Upper lobe of left lung (tissue), 4 donors: ENCODE results near the gene TGFB2.

ENCODE experiments used
- CTCF ChIP-seq, 6 experiments: fragments of 450-650 bp in 4 of 6; fragments of 200-600 bp in 2 of 6; sonication (generic) in 2 of 6; IDR thresholded peaks; one replicate each; pipeline ENCODE4 v1.5.1; 2016 to 2019; ENCODE audit warnings: antibody characterized with exemption in 6 of 6
- EP300 ChIP-seq, 4 donors: sonication (generic); formaldehyde crosslinking; IDR thresholded peaks; one replicate each; pipeline ENCODE4 v1.5.1; 2017; ENCODE audit warnings: antibody characterized with exemption in 4 of 4, control low read depth in 2 of 4
- POLR2A ChIP-seq, 4 donors: fragments of 450-650 bp; IDR thresholded peaks; one replicate each; pipeline ENCODE4 v1.5.1; 2016 to 2017; ENCODE audit warnings: antibody characterized with exemption in 4 of 4, mild to moderate bottlenecking in 2 of 4

GRCh38 chr1:218408942-218409341 lies 63.8 kb downstream of the TGFB2 start:
- TF ChIP-seq CTCF (IDR thresholded peaks at IDR 0.05): no peak
- no peak for TF ChIP-seq EP300 (IDR thresholded peaks at IDR 0.05)
- no peak for TF ChIP-seq POLR2A (IDR thresholded peaks at IDR 0.05)
